Stimulated activated naive CD4-positive, alpha-beta T cell treated with Interleukin-2 at 50 U/mL for 16 hours (primary cell): ENCODE results near the gene MAGI1.

Experiments used
- DNase-seq: peaks from one replicate; lab custom pipeline; 2025; lab: John Stamatoyannopoulos, UW

The MAGI1 gene

DNA sequence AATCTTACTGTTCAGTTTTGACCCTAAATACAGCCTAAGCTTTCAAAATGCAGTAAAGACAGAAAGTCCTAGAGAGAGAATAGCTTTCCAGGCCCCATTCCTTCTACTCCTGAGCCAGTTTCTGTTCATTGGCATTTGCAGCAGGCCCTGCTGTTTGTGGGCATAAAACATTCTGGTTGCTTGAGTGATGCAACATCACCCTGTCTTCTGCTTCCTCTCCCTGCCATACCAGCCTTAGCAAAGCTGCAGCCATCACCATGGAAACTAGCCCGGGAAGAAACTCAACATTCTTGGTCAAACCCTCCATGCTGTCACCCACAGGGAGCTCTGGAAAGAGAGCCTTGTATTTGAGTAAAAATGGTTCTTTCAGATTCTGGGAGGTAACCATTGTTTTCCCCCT is 325.7 kb downstream of the MAGI1 start:
- no peak for DNase-seq

DNA sequence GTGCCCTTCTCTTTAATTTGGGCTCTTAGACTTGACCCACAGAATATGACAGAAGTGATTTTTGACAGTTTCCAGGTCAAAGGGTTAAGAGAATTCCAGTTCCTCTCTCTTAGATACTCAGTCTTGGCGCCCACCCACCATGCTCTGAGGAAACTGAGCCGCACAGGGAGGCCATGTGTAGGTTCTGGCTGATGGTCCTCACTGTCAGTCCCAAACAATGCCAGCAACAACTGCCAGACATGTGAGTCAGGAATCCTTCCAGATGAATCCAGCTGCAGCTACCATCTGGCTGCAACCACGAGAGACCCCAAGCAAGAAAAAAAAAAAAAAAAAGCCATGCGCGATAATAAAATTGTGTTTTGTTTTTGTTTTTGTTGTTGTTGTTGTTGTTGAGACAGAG is 326.6 kb downstream of the MAGI1 start:
- DNase-seq: no peak

DNA sequence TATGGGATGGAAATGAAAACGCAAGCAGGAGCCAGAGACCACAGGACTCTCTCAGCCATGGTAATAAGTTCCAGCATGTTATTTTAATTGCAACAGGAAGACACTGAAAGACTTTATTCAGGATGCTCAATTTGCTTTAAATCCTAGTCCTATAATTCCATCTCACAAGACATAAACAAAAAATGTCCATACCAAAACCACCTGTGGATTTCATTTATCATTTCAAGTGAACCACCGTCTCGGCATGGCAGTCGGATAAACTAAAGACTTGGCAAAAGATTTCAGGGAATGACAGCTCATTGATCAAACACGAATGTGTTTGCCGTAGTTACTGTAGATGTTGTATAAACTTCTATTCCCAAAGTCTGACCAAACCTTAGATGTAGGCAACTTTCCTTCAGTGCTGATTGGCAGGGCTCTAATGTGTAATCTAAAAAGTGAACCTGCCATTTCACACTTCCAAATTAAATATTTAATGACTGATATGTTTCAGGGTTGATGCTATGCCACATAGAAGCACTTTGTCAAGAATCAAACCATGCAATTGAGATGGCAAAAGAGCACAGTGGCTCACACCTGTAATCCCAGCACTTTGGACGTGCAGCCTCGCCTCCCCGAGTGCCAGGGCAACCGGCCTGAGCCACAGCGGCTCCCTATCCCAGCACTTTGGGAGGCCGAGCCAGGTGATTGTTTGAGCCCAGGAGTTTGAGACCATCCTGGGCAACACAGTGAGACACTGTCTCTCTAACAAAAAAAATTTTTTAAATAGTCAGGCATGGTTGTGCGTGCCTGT is 331.7 kb downstream of the MAGI1 start:
- no peak for DNase-seq

DNA sequence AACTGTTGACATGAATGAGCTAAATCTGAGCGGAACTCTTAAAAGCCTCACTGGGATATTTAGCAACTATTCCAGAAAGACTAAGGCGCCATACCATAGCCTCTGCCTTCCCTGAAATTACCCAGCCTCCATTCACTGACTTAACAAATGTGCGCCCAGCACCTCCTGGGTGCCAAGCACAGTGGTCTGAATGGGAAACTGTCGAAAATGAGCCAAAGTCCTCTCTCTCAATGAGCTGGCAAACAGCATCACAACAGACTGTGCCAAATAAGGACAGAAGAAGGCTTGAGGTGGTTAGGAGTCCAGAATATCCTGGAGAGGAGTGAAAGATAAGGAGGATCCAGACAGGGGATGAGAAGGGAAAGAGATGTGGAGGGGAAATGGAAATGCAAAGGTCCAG is 332.4 kb downstream of the MAGI1 start:
- DNase-seq: no peak

DNA sequence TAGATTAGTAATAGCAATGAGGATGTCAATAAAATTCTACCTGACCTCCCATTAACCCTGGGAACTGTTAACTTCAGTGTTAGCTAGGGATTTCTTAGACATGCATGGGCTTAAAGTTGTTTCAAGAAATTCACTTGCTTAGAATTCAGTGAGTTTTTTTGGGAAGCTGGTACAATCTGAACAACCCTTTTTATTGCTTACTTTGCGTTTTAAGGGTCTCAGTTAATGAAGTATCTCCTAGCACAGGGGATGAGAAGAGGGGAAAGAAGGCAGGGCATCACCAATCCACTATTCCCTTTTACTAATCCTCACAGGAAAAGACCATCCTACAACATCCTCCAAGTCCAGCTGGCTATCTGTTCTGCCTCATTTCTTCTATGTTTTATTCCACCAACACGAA is 334.9 kb downstream of the MAGI1 start:
- DNase-seq: no peak

DNA sequence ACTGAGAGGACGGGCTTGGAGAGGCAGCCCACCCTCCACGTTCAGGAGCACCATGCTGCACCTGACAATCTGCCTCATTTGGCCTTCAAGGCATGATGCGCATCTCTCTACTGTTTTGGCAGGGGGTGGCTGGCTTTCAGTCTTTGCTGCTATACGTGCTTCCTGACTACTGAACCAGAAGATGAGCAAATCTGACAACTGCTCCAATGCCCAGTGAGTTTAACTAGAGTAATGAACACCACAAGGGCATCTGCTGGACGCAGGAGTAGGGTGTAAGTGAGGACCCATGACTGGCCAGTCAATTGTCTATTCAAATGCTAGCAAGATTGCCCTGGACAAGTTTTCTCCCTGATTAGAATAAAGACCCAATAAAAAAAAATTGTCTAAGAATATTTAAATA is 335.7 kb downstream of the MAGI1 start:
- DNase-seq: no peak

DNA sequence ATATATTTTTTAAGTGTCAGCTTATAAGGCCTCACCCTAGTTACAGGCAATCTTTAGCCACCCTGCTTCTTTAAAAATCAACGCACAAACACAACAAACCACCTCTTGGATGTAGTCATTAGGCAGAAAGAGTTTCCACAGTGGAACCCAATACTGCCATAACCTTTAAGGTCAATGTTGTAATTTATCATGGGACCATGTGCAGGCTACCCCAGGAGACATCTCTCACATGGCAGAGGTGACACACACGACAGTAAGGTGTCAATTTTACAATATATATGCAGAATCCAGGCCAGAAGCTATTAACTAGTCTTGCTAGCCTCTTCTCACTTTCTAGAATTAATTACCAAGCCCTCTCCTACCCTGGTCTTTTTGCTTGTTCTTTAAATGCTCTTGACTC is 336.5 kb downstream of the MAGI1 start:
- no peak for DNase-seq

DNA sequence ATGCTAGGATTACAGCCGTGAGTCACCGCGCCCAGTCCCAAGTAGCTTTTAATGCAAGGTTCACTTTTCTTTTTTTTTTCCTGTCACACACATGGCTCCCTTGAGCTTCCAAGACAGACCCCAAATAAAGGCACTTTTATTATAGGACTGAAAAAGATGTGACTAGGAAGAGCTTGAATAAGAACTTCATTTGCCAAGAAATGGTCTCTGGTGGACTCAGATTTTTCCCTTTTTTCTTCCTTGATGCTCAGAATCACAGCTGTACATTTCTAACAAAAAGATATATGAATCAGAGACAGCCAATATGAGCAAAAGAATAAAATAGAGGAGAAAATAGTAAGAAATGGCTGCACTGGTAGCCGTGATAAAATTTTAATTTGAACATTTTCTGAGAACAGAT is 337.2 kb downstream of the MAGI1 start:
- DNase-seq: no peak

DNA sequence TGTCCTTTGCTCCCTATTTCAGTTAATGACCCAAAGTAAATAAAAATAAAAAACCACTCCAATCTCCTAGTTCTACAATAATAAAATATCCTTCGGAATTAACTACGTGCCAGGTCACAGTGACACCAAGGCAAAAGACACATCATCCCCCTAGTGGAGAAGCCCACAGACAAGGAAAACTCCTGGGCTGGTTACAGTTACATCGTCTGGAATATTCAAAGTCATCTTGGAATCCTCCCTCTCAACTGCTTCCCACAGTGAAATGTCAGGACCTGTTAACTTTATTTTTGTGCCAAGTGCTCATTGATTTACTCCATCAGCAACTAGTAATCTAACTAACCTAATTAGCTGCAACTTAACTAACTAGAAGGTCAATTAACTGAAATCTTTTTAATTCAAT is 349.3 kb downstream of the MAGI1 start:
- DNase-seq: no peak

DNA sequence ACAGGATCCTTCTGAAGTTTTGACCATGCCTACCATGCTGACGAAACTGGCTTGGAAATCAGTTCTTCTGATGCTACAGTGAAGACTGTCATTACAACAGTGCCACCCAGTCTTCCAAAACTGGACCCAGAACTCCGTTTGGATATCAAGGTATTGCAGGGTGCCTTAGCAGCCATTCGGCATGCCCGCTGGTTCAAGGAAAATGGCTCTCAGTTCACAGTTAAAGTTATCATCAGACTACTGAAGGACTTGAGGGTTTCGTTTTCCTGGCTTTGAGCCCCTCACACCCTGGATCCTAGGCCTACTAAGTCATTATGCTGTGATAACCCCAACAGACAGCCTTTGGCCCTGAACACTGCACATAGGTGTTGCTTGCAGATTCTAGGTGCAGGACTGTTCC is 351.0 kb downstream of the MAGI1 start:
- DNase-seq: no peak

DNA sequence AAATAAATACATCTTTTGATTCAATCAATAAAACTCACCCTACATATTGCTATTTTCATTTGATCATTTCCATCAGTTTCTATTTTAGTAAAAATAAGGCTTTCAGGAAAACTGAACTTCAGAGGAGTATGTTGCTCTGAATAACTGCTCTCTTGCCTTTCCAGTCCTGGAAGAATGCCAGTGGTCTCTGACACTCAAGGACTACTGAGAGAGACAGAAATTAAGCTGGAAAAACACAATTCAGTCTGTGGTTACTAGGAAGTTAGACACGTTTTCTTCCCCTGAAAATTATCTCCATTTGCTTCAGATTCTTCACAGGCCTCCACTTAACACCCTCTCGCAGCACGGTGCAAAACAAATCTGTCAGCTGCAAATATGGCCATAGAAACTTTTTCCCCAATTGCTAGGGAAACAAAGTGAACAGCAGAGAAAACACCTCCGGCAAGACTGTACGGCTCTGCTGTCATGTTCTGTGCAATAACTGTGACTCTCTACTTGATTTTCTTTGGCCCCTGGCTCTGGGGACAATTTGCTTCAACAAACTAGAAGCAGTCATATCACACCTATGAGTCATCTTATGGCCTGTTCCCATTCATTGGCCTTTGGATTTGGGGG is 353.0 kb downstream of the MAGI1 start:
- DNase-seq: no peak

DNA sequence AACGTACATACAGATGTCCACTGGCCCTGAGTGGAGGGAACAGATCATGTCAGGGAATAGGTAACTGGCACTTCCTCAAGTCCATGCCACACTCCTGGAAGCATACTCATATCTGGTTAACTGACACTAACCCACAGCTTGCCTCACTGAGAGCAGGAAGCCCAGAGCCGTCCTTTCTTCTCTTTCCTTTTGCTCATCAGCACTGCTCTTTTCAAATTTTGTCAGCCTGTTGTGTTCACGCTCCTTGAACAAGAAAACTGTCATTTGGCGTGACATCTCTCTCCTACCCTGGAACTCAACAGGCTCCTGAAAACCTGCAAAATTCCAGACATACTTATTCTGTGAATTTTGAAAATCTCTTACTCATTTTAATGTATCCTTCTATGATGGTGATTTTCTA is 360.2 kb downstream of the MAGI1 start:
- DNase-seq: no peak

DNA sequence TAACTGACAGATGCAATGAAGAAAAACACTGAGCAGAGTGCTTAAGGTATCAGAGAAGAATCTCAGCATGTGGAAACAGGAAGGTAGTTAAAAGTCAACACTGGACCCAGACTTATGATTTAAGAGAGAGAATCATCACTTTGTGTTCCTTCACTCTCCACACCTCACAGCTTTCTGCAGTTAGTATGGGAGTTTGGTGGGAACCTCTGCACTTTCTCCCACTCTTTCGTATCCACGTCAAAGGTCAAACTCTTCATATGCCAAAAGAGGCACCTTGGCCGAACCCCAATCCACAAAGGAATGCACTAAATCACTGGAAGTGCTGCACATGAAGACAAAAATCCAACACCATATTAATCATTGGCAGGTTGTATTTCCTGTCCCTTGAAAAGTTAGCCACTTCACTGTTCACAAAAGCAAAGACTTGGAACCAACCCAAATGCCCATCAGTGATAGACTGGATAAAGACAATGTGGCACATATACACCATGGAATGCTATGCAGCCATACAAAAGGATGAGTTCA is 361.2 kb downstream of the MAGI1 start:
- no peak for DNase-seq

DNA sequence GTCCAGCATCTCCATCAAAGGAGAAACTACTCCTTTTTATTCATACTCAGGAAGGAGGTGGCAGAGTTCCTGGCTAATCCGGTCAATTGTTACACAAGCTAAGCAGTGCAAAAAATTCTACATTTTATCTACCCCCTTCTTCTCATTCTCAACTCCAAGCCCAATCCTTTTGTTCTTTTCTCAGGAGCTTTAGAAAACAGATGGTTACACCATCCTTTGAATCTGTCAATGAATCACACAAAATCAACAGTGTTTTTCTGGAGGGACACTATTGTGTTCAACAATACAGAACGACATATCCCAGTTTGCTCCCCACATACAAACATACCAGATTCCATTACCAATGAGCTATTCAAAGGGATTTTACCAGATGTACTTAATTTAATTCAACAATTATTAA is 362.1 kb downstream of the MAGI1 start:
- no peak for DNase-seq

DNA sequence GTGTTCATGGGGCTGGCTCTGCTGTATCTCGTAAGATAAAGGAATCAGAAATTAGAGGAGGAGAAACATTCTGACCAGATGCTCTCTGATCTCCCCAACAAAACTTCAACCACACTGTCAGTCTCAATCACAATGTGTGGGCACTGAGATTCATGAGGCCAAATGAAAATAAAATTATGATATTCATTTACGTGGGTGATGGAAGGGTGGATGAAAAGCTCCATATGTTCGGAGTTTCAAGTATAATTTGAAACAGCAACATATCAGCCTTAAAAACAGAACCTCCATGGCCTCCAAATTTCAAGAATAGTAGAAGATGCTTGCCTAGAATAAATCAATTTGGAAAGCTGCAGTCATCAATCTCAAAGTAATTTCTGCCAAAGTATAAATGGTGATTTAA is 363.7 kb downstream of the MAGI1 start:
- no peak for DNase-seq

DNA sequence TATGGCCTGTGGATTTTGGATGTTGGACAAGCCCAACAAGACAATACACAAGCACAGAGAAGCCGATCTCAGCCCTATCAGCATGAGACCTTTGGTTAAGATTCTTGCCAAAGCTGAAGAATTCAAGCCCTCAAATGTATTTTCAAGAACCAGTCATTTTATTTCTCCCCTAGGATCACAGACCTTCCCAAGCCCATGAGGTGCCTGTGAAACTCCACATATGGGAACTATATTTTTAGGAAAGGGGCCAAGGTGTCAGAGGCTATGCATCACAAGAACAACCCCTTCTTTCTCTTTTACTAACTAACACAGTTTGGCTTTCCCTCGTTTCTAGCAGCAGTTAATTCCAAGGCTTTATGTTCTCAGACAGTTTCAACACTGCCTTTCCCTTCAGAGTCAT is 364.5 kb downstream of the MAGI1 start:
- no peak for DNase-seq

DNA sequence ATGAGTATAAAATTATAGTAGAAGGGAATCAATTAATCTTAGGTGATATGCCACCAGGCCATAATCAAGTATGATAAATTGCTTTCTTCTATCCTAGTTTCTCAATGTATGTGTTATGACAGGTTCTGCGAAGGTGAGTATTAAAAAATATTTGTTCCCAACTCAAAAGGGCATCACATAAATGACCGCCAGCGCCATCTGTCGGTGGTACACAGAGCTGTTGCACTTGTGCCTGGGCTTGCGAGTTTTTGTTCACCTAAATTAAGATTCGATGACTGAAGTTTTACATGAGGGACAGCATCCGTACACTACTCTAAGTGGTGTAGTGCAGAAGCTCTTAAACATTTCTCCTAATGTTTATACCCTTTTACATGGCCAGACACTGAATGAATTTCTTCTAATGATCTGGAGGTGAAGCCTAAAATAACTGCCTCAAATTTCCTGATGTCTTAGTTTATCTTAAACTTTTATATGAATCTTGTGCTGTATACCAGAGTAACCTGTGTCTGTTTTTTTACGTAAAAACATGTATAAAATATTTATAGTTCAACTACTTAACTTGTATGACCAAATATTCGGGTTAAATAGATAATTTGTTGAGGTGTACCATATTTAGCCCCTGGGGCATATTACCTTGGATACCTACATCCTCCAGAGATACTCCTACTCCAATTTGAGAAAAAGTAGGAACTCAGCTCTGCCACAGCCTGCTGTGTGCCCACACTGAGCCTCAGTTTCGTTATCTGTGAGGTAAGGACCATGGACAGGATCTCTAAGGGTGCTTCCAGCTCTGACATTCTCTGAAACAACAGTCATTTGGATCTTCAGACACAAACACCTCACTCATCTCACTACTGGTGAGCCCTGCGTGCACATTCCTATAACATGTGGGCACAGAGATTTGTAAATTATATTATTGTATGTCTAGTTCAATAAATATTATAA is 365.6 kb downstream of the MAGI1 start:
- peak; percentile 1 for DNase-seq

DNA sequence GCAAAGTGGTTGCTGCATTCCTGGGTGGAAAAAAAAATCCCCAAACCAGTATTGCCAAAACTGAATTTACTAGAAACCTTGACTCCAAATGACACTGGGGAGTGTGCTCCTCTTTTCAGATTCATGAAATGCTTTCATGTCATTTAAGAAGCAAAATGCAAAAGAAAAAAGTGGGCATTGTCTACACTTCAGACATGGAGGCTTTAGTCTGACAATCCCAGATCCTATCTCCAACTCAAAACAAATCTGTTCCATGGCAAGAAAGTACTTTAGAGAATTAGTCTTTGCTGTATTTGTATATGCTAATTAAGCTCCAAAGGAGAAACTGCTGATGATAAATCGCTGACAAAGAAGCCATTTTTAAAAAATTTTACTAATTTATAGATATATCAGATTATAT is 366.7 kb downstream of the MAGI1 start:
- no peak for DNase-seq

DNA sequence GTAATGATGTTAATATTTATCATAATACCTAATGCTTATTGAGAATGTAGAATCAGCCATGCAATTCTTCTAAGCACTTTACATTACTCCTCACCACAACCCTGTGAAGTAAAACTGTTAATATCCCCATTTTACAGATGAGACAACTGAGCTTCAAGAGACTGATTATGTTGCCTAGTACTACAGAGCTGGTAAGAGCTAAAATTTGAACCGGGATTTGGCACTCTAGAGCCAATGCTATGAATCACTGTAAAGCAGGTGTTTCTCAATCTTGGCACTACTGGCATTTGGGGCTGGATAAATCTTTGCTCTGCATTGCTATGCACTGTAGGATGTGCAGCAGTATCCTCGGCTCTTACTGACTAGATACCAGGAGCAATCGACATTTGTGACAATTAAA is 367.7 kb downstream of the MAGI1 start:
- no peak for DNase-seq

DNA sequence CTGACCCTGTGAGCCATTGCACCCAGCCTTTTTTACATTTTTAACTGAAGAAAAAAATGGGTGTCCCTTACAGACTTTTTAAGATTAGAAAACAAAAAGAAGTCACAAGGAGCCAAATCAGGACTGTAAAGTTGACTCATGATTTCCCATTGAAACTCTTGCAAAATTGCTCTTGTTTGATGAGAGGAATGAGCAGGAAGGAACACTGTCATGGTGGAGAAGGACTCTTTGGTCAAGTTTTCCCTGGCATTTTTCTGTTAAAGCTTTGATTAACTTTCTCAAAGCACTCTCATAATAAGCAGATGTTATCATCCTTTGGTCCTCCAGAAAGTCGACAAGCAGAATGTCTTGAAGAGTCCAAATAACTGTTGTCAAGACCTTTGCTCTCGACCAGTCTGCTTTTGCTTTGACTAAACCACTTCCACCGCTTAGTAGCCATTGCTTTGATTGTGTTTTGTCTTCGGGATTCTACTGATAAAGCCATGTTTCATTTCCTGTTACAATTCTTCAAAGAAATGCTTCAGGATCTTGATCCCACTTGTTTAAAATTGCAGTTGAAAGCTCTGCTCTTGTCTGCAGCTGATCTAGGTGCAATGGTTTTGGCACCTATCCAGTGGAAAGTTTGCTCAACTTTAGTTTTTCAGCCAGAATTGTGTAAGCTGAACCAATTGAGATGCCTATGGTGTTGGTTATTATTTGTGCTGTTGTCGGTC is 369.4 kb downstream of the MAGI1 start:
- no peak for DNase-seq

DNA sequence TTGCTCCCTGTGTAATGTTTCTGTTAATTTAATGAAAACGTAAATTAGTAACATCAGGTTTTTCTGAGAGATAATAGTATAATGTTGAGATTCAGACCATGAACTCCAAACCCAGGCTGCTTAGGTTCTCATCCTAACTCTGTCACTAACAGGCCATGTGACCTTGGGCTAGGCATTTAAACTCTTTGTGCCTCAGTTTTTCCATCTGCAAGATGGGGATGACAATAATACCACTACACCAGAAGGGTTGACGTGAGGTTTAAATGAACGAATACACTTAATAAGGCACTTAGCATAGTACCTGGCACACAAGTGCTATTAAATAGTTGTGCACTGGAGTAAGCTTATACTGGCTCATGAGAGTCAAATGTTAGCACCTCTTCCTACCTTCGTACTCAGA is 370.8 kb downstream of the MAGI1 start:
- no peak for DNase-seq
